DOHH2 (cell line): ENCODE results near the gene HSD17B3.

Source experiments
- H3F3A ChIP-seq: fragments of 200-600 bp; sonication (generic), shearing (Covaris generic); 2 replicates; pipeline ENCODE4 v1.6.0; 2016; ENCODE audit warnings: antibody characterized with exemption, mild to moderate bottlenecking; ENCODE audit not compliant: control insufficient read depth, insufficient read depth
- H3K27ac ChIP-seq: fragments of 200-600 bp; sonication (generic); 2 replicates; pipeline ENCODE4 v1.5.1; 2014; ENCODE audit warnings: low read depth, mild to moderate bottlenecking, low read length, moderate library complexity
- H3K27me3 ChIP-seq: fragments of 200-600 bp; sonication (generic); 2 replicates; pipeline ENCODE4 v1.6.1; 2014; ENCODE audit warnings: mild to moderate bottlenecking, low read length, mixed read lengths; ENCODE audit not compliant: control insufficient read depth
- H3K36me3 ChIP-seq: fragments of 200-600 bp; sonication (generic); 2 replicates; pipeline ENCODE4 v1.6.1; 2014; ENCODE audit warnings: mild to moderate bottlenecking, low read length, moderate library complexity, mixed read lengths; ENCODE audit not compliant: control insufficient read depth
- H3K4me1 ChIP-seq: fragments of 200-600 bp; sonication (generic); 2 replicates; pipeline ENCODE4 v1.6.1; 2014; ENCODE audit warnings: mild to moderate bottlenecking, low read length, mixed read lengths; ENCODE audit not compliant: control insufficient read depth
- H3K4me2 ChIP-seq: fragments of 200-600 bp; sonication (generic); 2 replicates; pipeline ENCODE4 v1.6.0; 2014; ENCODE audit warnings: mild to moderate bottlenecking, low read length, moderate library complexity
- H3K4me3 ChIP-seq: fragments of 200-600 bp; sonication (generic); 2 replicates; pipeline ENCODE4 v1.5.1; 2014; ENCODE audit warnings: mild to moderate bottlenecking, low read length, mixed read lengths
- H3K79me2 ChIP-seq: fragments of 200-600 bp; sonication (generic); 2 replicates; pipeline ENCODE4 v1.6.1; 2014; ENCODE audit warnings: mild to moderate bottlenecking, low read length, mixed read lengths; ENCODE audit not compliant: control insufficient read depth
- H3K9me2 ChIP-seq: fragments of 200-600 bp; sonication (generic); replicated peaks from 2 replicates; pipeline ENCODE4 v1.6.1; 2014; ENCODE audit warnings: mild to moderate bottlenecking, low read length, mixed read lengths; ENCODE audit not compliant: control insufficient read depth
- H3K9me3 ChIP-seq: fragments of 200-600 bp; sonication (generic); 2 replicates; pipeline ENCODE4 v1.6.1; 2014; ENCODE audit warnings: antibody characterized with exemption, low read length, mixed read lengths; ENCODE audit not compliant: control insufficient read depth, insufficient read depth
- H4K20me1 ChIP-seq: fragments of 200-600 bp; sonication (generic); 2 replicates; pipeline ENCODE4 v1.6.0; 2014; ENCODE audit warnings: low read depth, mild to moderate bottlenecking, antibody characterized with exemption, low read length, moderate library complexity; ENCODE audit not compliant: control insufficient read depth, insufficient read depth
- CTCF ChIP-seq: fragments of 200-600 bp; sonication (generic); IDR thresholded peaks from one replicate; pipeline ENCODE4 v1.5.1; 2014; ENCODE audit warnings: antibody characterized with exemption, mild to moderate bottlenecking, low read depth, low read length; ENCODE audit not compliant: poor library complexity, severe bottlenecking
- EZH2phosphoT487 ChIP-seq: fragments of 200-600 bp; sonication (generic); IDR thresholded peaks from 2 replicates; pipeline ENCODE4 v1.6.1; 2017; ENCODE audit warnings: borderline replicate concordance, mild to moderate bottlenecking, antibody characterized with exemption, low read length, moderate library complexity, mixed read lengths

Gene HSD17B3

GRCh38 chr9:96209407-96210271 is 92.3 kb downstream of the HSD17B3 start:
- Histone ChIP-seq H3K27me3 (no peaks in the 10 kb centered on the region; the same call in 1 of the 2 replicates), H3K4me2 (no peak overlapping the region), H3K36me3 (no peaks in the 10 kb centered on the region), H3K9me2 (no peaks in the 10 kb centered on the region), H3K4me1 (no peaks in the 10 kb centered on the region), H3K27ac (no peak overlapping the region), H3K4me3 (no peak overlapping the region), H3K9me3 (no peaks in the 10 kb centered on the region), H3K79me2 (no peaks in the 10 kb centered on the region), H4K20me1 (no peaks in the 10 kb centered on the region), H3F3A (no peaks in the 10 kb centered on the region)
- TF ChIP-seq EZH2phosphoT487 (no peak), CTCF (no peak)

- H3F3A ChIP-seq, result no peaks in the 10 kb centered on the region
- H3K4me1 ChIP-seq, result no peaks in the 10 kb centered on the region
- H3K4me2 ChIP-seq, result no peak overlapping the region
- no peaks in the 10 kb centered on the region for H3K36me3 ChIP-seq
- TF ChIP-seq CTCF, result no peak
- TF ChIP-seq EZH2phosphoT487, result no peak
- no peaks in the 10 kb centered on the region for H4K20me1 ChIP-seq
- H3K27ac ChIP-seq, result no peak overlapping the region
- H3K4me3 ChIP-seq, result no peak overlapping the region
- H3K9me3 ChIP-seq, result no peaks in the 10 kb centered on the region
- H3K9me2 ChIP-seq, result no peaks in the 10 kb centered on the region
- no peaks in the 10 kb centered on the region for H3K79me2 ChIP-seq
- no peaks in the 10 kb centered on the region for H3K27me3 ChIP-seq
These were observed 95.7 kb downstream of the HSD17B3 start for GRCh38 chr9:96206156-96206751.

GRCh38 chr9:96204853-96205252 is 97.1 kb downstream of the HSD17B3 start:
- H3K27ac ChIP-seq, result no peak overlapping the region
- no peak for TF ChIP-seq EZH2phosphoT487
- TF ChIP-seq CTCF, result no peak
- H3K4me3 ChIP-seq, result no peak overlapping the region
- no peaks in the 10 kb centered on the region for H4K20me1 ChIP-seq
- H3F3A ChIP-seq, result no peaks in the 10 kb centered on the region
- H3K4me1 ChIP-seq, result no peaks in the 10 kb centered on the region
- H3K79me2 ChIP-seq, result no peaks in the 10 kb centered on the region
- no peaks in the 10 kb centered on the region for H3K9me2 ChIP-seq
- H3K9me3 ChIP-seq, result no peaks in the 10 kb centered on the region
- no peaks in the 10 kb centered on the region for H3K27me3 ChIP-seq
- H3K4me2 ChIP-seq, result no peak overlapping the region
- no peaks in the 10 kb centered on the region for H3K36me3 ChIP-seq
